ENCODE data around the gene INPP5E.

INPP5E gene, protein sequence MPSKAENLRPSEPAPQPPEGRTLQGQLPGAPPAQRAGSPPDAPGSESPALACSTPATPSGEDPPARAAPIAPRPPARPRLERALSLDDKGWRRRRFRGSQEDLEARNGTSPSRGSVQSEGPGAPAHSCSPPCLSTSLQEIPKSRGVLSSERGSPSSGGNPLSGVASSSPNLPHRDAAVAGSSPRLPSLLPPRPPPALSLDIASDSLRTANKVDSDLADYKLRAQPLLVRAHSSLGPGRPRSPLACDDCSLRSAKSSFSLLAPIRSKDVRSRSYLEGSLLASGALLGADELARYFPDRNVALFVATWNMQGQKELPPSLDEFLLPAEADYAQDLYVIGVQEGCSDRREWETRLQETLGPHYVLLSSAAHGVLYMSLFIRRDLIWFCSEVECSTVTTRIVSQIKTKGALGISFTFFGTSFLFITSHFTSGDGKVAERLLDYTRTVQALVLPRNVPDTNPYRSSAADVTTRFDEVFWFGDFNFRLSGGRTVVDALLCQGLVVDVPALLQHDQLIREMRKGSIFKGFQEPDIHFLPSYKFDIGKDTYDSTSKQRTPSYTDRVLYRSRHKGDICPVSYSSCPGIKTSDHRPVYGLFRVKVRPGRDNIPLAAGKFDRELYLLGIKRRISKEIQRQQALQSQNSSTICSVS

GRCh38 chr9:136439481-136440408 lies at the start of gene INPP5E:
Gene INPP5E (minus strand): TSS chr9:136439845. CDS start chr9:136439419, 426 bp downstream.
- peaks cover 23% of the 10 kb centered on the region for H3K4me1 Mint-ChIP-seq
- no peak within 1 kb of the TSS for H3K27ac Mint-ChIP-seq
- H3K9me3 Mint-ChIP-seq: no peaks in the 10 kb centered on the region
- H3K27me3 Mint-ChIP-seq: no peaks in the 10 kb centered on the region
- DNase-seq (ENCODE audit: low spot score in 2 of 2) (peak; percentile 95 to 99), ATAC-seq (ENCODE audit: low read depth) (peak; percentile 83)
- H3K4me3 Mint-ChIP-seq: peak within 1 kb of the TSS; percentile 84
- peaks cover 9% of the 10 kb centered on the region for H3K36me3 Mint-ChIP-seq

GRCh38 chr9:136488247-136489214 lies 48.9 kb upstream of the INPP5E start:
- Mint-ChIP-seq H3K4me1 (peaks cover 5% of the 10 kb centered on the region), H3K36me3 (no peaks in the 10 kb centered on the region), H3K9me3 (no peaks in the 10 kb centered on the region), H3K27me3 (peaks cover 4% of the 10 kb centered on the region), H3K27ac (no peak overlapping the region), H3K4me3 (no peak overlapping the region)
- DNase-seq (ENCODE audit: low spot score in 2 of 2): peak; percentile 77 to 81
- peak; percentile 40 for ATAC-seq (ENCODE audit: low read depth)

DNA sequence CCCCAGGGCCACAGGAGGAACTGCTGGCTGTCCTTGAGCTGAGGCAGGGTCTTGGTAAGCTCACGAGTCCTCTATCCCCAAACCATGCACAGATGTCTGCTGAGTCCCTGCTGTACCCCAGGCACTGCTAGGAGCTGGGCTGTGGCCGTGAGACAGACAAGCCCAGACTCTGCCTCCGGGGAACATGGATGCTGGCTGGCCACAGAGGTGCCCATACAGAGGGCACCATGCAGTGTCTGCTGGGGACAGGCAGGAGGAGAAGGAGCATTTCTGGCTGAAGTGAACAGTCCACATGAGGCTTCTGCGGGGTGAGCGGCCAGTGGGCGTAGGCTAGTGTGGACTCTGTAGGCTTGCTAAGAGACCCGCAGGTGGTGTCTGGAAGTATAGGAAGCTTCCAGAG lies 48.0 kb upstream of the INPP5E start:
- peaks cover 5% of the 10 kb centered on the region for H3K4me1 Mint-ChIP-seq
- H3K36me3 Mint-ChIP-seq: no peaks in the 10 kb centered on the region
- peaks cover 4% of the 10 kb centered on the region for H3K27me3 Mint-ChIP-seq
- ATAC-seq (ENCODE audit: low read depth) (no peak), DNase-seq (ENCODE audit: low spot score in 2 of 2) (no peak)
- no peaks in the 10 kb centered on the region for H3K9me3 Mint-ChIP-seq
- no peak overlapping the region for H3K4me3 Mint-ChIP-seq
- H3K27ac Mint-ChIP-seq: no peak overlapping the region

DNA sequence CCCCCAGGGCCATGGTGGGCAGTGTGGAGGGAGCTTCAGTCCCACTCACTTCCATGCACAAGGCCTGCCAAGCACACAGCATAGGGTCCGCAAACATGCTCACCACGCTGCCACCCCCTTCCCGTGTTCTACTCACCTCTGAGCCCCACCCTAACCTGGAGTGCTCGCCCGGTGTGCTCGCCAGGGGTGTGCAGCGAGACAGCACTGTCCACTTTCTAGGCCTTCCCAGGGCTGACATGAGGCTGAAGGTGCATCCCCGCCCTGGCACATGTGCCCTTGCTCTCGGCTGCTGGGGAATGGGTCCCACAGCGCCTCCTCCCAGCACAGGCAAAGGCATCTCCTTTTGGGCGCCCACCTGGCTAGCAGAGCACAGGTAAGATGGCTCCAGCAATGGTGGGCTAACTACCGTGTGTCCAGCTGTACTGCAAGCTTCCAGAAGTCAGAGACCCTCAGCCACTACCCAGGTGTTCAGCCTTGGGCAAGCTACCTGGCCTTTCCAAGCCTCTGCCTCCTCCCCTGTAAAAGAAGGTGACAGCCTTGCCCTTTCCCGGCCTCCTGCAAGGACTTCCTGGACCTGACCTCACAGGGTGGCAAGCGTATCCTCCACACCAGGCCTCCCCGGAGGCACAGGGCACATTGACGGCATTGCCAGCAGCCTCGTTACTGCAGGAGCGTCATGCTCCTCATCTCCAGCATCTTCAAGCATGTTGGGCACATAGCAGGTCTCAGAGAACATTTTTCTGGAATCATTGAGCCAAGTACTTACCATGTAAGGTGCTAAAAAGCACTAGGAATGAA lies 47.4 kb upstream of the INPP5E start:
- Mint-ChIP-seq H3K27me3 (peaks cover 4% of the 10 kb centered on the region), H3K4me3 (no peak overlapping the region), H3K27ac (no peak overlapping the region), H3K4me1 (peaks cover 10% of the 10 kb centered on the region), H3K9me3 (no peaks in the 10 kb centered on the region), H3K36me3 (no peaks in the 10 kb centered on the region)
- DNase-seq (ENCODE audit: low spot score in 2 of 2): no peak
- no peak for ATAC-seq (ENCODE audit: low read depth)

DNA sequence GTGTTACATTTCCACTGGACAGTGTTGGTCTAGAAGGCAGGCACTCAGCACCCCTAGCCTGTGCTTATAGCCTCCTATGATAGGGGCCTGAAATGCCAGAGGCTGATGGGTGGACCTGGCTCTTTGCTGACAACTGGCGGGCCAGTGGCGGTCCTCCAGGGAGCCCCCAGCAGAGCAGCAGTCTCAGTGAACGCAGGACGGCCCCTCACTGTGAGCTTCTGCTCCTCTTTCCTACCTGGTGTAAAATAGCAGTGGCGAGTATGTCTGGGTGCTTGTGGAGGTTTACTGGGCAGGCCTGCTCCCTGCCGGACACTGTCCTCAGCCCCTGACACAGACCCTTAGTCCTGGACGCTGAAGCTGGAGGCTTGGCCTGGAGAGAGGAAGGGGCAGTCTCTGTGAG lies 46.5 kb upstream of the INPP5E start:
- no peak for ATAC-seq (ENCODE audit: low read depth)
- no peaks in the 10 kb centered on the region for H3K36me3 Mint-ChIP-seq
- peaks cover 15% of the 10 kb centered on the region for H3K4me1 Mint-ChIP-seq
- H3K27ac Mint-ChIP-seq: no peak overlapping the region
- H3K9me3 Mint-ChIP-seq: no peaks in the 10 kb centered on the region
- no peak for DNase-seq (ENCODE audit: low spot score in 2 of 2)
- peaks cover 4% of the 10 kb centered on the region for H3K27me3 Mint-ChIP-seq
- H3K4me3 Mint-ChIP-seq: no peak overlapping the region

DNA sequence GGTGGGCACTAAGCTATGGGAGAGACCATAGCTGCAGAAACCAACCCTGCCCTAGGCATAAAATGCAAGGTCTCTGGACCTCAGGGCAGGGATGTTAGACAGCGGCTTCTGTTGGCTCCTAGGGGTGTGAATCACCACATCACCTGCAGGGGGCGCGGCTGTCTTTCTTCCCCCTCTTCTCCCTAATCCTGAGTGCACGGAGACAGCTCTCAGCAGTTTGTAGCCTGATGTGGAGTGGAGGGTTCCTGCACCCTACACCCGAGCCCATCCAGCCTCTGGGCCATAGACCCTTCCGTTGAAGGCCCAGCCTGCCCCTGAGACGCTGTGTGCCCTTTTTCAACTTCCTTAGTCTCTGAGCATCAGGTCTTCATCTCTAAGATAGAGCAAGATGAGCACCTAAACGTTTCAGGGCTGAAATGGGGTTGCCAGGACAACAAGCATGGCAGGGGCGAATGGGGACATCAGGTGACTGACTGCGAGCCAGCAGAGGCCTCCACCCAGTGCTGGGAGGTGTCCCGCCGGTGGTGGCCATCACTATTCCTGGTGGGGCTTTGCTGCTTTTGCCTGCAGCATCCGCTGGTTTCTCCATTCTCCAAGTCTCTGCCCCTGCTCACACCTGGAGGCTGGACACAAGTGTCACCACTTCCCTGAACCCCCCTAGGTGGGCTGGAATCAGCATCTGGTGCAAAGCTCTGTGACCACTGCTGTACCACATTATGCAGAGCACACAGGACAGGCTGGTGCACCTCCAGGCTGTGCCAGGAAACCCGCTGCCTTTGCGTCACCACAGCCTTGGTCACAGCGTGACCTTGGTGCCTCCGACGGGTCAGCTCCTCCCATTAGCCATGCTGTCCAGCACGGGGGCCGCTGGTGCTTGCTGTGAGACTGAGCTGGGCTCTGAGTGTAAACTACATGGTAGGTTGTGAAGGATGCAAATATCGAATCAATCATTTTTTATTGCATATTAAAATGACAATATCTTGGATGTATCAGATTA lies 45.7 kb upstream of the INPP5E start:
- H3K4me3 Mint-ChIP-seq: peak overlapping the region; percentile 69
- DNase-seq (ENCODE audit: low spot score in 2 of 2): peak; percentile 74 to 82
- H3K4me1 Mint-ChIP-seq: peaks cover 15% of the 10 kb centered on the region
- H3K36me3 Mint-ChIP-seq: no peaks in the 10 kb centered on the region
- ATAC-seq (ENCODE audit: low read depth): no peak
- H3K9me3 Mint-ChIP-seq: no peaks in the 10 kb centered on the region
- H3K27me3 Mint-ChIP-seq: peaks cover 4% of the 10 kb centered on the region
- peak overlapping the region; percentile 0 for H3K27ac Mint-ChIP-seq

DNA sequence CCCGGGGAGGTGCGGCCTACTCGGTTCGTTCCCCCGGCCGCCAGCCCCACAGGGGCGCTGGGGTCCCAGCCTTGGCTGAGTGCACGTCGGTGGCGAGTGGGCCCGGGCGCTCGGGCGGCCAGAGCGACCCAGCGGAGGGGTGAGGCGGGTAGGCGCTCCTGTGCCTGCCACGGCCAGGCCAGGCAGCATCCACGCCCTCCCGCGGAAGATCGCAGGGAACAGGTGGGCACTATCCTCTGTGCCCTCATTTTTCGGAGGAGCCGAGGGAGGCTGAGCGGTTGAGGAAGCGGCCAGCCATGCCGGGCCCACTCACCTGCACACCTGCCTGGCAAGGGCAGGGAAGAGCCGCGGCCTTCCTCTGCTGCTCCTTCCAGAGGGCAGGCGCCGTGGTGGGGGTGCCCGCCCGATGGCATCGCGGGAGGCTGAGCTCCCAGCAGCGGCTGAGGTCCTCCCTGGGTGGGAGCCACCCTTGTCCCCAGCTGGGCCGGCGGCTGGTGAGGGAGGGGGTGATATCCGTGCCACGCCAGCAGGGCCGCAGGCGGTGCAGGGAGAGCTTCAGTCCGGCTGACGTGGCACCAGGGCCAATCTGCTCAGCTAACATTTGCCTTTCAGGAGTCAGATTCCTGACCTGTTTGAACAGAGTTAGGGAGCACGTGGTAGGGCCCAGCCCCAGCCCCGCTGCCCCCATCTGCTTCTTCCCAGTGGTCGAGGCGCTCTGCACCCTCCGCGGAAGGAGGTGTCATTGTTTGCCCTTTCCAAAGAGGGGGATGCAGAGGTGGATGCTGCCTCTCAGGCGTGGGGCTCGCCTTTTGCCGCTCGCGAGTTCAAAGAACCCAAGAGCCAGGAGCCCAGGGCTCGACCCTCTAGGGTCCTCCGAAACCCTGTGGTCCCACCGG lies 44.8 kb upstream of the INPP5E start:
- peaks cover 3% of the 10 kb centered on the region for H3K36me3 Mint-ChIP-seq
- ATAC-seq (ENCODE audit: low read depth) (no peak), DNase-seq (ENCODE audit: low spot score in 2 of 2) (peak in 1 of 2 donors; percentile 18)
- H3K27me3 Mint-ChIP-seq: peaks cover 4% of the 10 kb centered on the region
- H3K27ac Mint-ChIP-seq: peak overlapping the region; percentile 0
- H3K9me3 Mint-ChIP-seq: no peaks in the 10 kb centered on the region
- H3K4me3 Mint-ChIP-seq: peak overlapping the region; percentile 69
- H3K4me1 Mint-ChIP-seq: peaks cover 18% of the 10 kb centered on the region

GRCh38 chr9:136483589-136484152 lies 44.0 kb upstream of the INPP5E start:
- DNase-seq (ENCODE audit: low spot score in 2 of 2): peak; percentile 98
- peaks cover 3% of the 10 kb centered on the region for H3K36me3 Mint-ChIP-seq
- peak overlapping the region; percentile 99 for H3K27ac Mint-ChIP-seq
- H3K4me3 Mint-ChIP-seq: peak overlapping the region; percentile 99
- peaks cover 4% of the 10 kb centered on the region for H3K27me3 Mint-ChIP-seq
- no peaks in the 10 kb centered on the region for H3K9me3 Mint-ChIP-seq
- peak; percentile 53 for ATAC-seq (ENCODE audit: low read depth)
- H3K4me1 Mint-ChIP-seq: peaks cover 17% of the 10 kb centered on the region

DNA sequence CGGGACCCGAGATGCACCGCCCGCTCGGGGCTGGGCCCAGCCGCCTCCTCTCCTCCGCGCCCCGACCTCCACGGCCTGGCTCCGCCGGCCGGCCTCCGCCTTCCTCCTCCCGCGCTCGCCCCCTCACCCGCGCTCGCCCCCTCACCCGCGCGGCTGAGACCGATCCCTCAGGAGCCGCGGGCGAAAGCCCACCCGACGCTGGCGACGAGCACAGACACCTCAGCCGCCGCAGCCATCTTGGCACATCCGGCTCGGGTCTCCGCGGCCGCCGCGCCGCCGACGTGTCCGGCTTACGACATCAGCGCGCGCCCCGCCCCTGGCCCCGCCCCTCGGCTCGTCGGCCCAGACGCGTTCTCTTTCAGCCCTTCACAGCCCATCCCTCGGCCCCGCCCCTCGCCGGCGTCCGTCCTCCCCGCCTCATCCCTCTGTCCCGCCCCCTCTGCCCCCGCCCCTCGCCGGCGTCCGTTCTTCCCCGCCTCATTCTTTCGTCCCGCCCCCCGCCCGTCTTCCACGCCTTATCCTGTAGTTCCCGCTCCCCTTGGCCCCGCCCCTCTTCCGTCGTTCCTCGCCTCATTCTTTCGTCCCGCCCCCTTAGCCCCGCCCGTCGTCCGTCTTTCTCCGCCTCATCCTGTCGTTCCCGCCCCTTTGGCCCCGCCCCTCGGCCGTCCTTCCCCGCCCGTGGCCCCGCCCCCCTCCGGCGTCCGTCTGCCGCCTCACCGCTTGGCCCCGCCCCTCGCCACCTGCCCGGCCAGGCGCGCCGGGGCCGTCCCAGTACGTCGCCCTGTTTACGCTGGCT lies 43.3 kb upstream of the INPP5E start, which contains the start of gene SEC16A:
SEC16A (minus strand) TSS at position 248 of the 796 bp plus-strand sequence. CDS start 5,425 bp downstream, outside the sequence.
- peaks cover 4% of the 10 kb centered on the region for H3K27me3 Mint-ChIP-seq
- H3K4me1 Mint-ChIP-seq: peaks cover 14% of the 10 kb centered on the region
- peaks cover 3% of the 10 kb centered on the region for H3K36me3 Mint-ChIP-seq

More for the DNA sequence above, 43.3 kb upstream of the INPP5E start, which contains the start of gene SEC16A:
- ATAC-seq (ENCODE audit: low read depth) (peak; percentile 69), DNase-seq (ENCODE audit: low spot score in 2 of 2) (peak; percentile 95 to 99)
- Mint-ChIP-seq H3K9me3 (no peaks in the 10 kb centered on the region), H3K4me3 (peak within 1 kb of the TSS; percentile 99), H3K27ac (peak within 1 kb of the TSS; percentile 99)

Measured in memory B cell (primary cell).